Right cardiac atrium (tissue), 5 donors: ENCODE data around the gene STYXL1. TPM values are rescaled to one million over a fixed set of nuclear protein-coding genes. Genes with fewer than 3 reads are reported as not detected.

Experiments used
- ATAC-seq, 2 donors: fragments of 200-7000 bp; cut with Tn5 transposase; one replicate each; pipeline versions ENCODE4 v1.8.0 to v1.9.1; 2020; ENCODE audit warnings: moderate library complexity in 2 of 2, mild to moderate bottlenecking in 1 of 2
- DNase-seq, 3 donors: peaks; one replicate each; pipeline ENCODE4 v3.0.0-alpha.2; 2020
- H3K27ac ChIP-seq: one replicate; pipeline ENCODE4 v1.5.1; 2013; ENCODE audit warnings: mild to moderate bottlenecking, low read length, control low read depth, moderate library complexity
- H3K27me3 ChIP-seq: one replicate; pipeline ENCODE4 v1.6.1; 2013; ENCODE audit not compliant: control insufficient read depth, insufficient read depth
- H3K4me1 ChIP-seq: one replicate; pipeline ENCODE4 v1.6.1; 2013; ENCODE audit warnings: low read length; ENCODE audit not compliant: control insufficient read depth, insufficient read depth
- H3K4me3 ChIP-seq: one replicate; pipeline ENCODE4 v1.5.1; 2013; ENCODE audit warnings: low read length, control low read depth
- H3K9me3 ChIP-seq: one replicate; pipeline ENCODE4 v1.6.1; 2013; ENCODE audit warnings: low read length; ENCODE audit not compliant: control insufficient read depth
- WGBS: extraction: QIAGEN DNeasy Blood & Tissue Kit; methylation state at CpG from one replicate; pipeline ENCODE4 v1.1.7; 2013; 5-methylcytosine and 5-hydroxymethylcytosine counted together
- intact Hi-C, 4 donors: fragments of 100-400 bp; cut with DNase I; formaldehyde crosslinking; loops; one replicate each; pipeline versions ENCODE4 v1.11.0 to v1.14.0; 2022 to 2023
- polyA plus RNA-seq: library from polyadenylated mRNA; stranded (reverse); fragments of 200-250 nt; gene quantifications from one replicate; pipeline ENCODE4 v1.2.3, GENCODE V29; 2013
- total RNA-seq, 4 donors: library from RNA; stranded (reverse); fragmentation: NEBNext Ultra II Directional; extraction: Animal tissue kit (Norgen Biotek cat#: 25700); gene quantifications; one replicate each; pipeline ENCODE4 v1.2.1, GENCODE V29; 2021
- donor health status: healthy with polysubstance abuse.
- donor health status: DM: no; HTN: yes; CAD: no.
- donor health status: DM: no; HTN: no; CAD: no.
- donor health status: DM: no; HTN: yes; CAD: no; lungs with severe emphysema.
- donor health status: DM: yes; HTN: yes; CAD: no.

Gene STYXL1
- total and polyA plus RNA-seq, 5 donors: 10.2 to 43.7 (median 26.8) TPM

GRCh38 chr7:75985009-75985517 lies 62.7 kb downstream of the STYXL1 start:
- intact Hi-C loops: loop anchor here in 1 of 4 donors (10.0 kb wide), 1 partner anchor 70 kb away; no protein-coding TSS in a partner anchor
- WGBS: 85% methylated on average over 21 of the region's 21 CpGs
- DNase-seq: peak in 1 of 3 donors; percentile 59

GRCh38 chr7:75984130-75985008 lies 63.4 kb downstream of the STYXL1 start:
- DNase-seq (peak in 2 of 3 donors; percentile 60 to 67), ATAC-seq (no peak)
- H3K4me1 ChIP-seq: no peaks in the 10 kb centered on the region
- H3K4me3 ChIP-seq: no peak overlapping the region
- intact Hi-C loops: loop anchor here in 1 of 4 donors (10.0 kb wide), 1 partner anchor 70 kb away; no protein-coding TSS in a partner anchor
- H3K9me3 ChIP-seq: no peaks in the 10 kb centered on the region
- H3K27ac ChIP-seq: no peak overlapping the region
- no peaks in the 10 kb centered on the region for H3K27me3 ChIP-seq
- 92% methylated on average over 44 of the region's 44 CpGs for WGBS

More at GRCh38 chr7:75985009-75985517, 62.7 kb downstream of the STYXL1 start:
- peaks cover 2% of the 10 kb centered on the region for H3K4me1 ChIP-seq
- ATAC-seq: no peak
- H3K27me3 ChIP-seq: no peaks in the 10 kb centered on the region
- H3K27ac ChIP-seq: no peak overlapping the region
- no peaks in the 10 kb centered on the region for H3K9me3 ChIP-seq
- no peak overlapping the region for H3K4me3 ChIP-seq

GRCh38 chr7:75983471-75984129 lies 64.2 kb downstream of the STYXL1 start:
- no peak for ATAC-seq
- intact Hi-C loops: loop anchor here in 1 of 4 donors (10.0 kb wide), 1 partner anchor 71 kb away; no protein-coding TSS in a partner anchor
- no peak overlapping the region for H3K27ac ChIP-seq
- no peaks in the 10 kb centered on the region for H3K9me3 ChIP-seq
- peak in 1 of 3 donors; percentile 49 for DNase-seq
- no peak overlapping the region for H3K4me3 ChIP-seq
- 86% methylated on average over 26 of the region's 26 CpGs for WGBS
- no peaks in the 10 kb centered on the region for H3K4me1 ChIP-seq
- H3K27me3 ChIP-seq: no peaks in the 10 kb centered on the region

GRCh38 chr7:75982306-75983064 lies 65.3 kb downstream of the STYXL1 start:
- Histone ChIP-seq H3K4me1 (no peaks in the 10 kb centered on the region), H3K9me3 (no peaks in the 10 kb centered on the region), H3K4me3 (no peak overlapping the region), H3K27me3 (no peaks in the 10 kb centered on the region), H3K27ac (no peak overlapping the region)
- ATAC-seq (no peak), DNase-seq (peak in 2 of 3 donors; percentile 52 to 55)
- intact Hi-C loops: loop anchor here in 1 of 4 donors (10.0 kb wide), 1 partner anchor 72 kb away; no protein-coding TSS in a partner anchor
- 85% methylated on average over 22 of the region's 22 CpGs for WGBS

- ATAC-seq (no peak), DNase-seq (peak in 1 of 3 donors; percentile 59)
- Histone ChIP-seq H3K27me3 (no peaks in the 10 kb centered on the region), H3K4me1 (no peaks in the 10 kb centered on the region), H3K27ac (no peak overlapping the region), H3K9me3 (no peaks in the 10 kb centered on the region), H3K4me3 (no peak overlapping the region)
- 86% methylated on average over 38 of the region's 38 CpGs for WGBS
- intact Hi-C loops: loop anchor here in 1 of 4 donors (10.0 kb wide), 1 partner anchor 73 kb away; no protein-coding TSS in a partner anchor
These were observed 66.1 kb downstream of the STYXL1 start for GRCh38 chr7:75981453-75982305.

- Histone ChIP-seq H3K27ac (no peak overlapping the region), H3K4me1 (no peaks in the 10 kb centered on the region), H3K9me3 (no peaks in the 10 kb centered on the region), H3K27me3 (no peaks in the 10 kb centered on the region), H3K4me3 (no peak overlapping the region)
- WGBS: 83% methylated on average over 12 of the region's 12 CpGs
- DNase-seq (peak in 1 of 3 donors; percentile 56), ATAC-seq (no peak)
- intact Hi-C loops: loop anchor here in 1 of 4 donors (10.0 kb wide), 1 partner anchor 74 kb away; no protein-coding TSS in a partner anchor
These were observed 66.7 kb downstream of the STYXL1 start for GRCh38 chr7:75981203-75981452.

- Histone ChIP-seq H3K4me3 (no peak overlapping the region), H3K9me3 (no peaks in the 10 kb centered on the region), H3K4me1 (no peaks in the 10 kb centered on the region), H3K27me3 (no peaks in the 10 kb centered on the region), H3K27ac (no peak overlapping the region)
- ATAC-seq (no peak), DNase-seq (peak in 2 of 3 donors; percentile 63 to 66)
- intact Hi-C loops: loop anchor here in 1 of 4 donors (10.0 kb wide), 1 partner anchor 74 kb away; no protein-coding TSS in a partner anchor
- WGBS: 89% methylated on average over 29 of the region's 29 CpGs
These were observed 67.2 kb downstream of the STYXL1 start for GRCh38 chr7:75980430-75981202.

GRCh38 chr7:75979759-75980429 lies 67.9 kb downstream of the STYXL1 start:
- intact Hi-C loops: loop anchor here in 1 of 4 donors (10.0 kb wide), 1 partner anchor 75 kb away; no protein-coding TSS in a partner anchor
- 89% methylated on average over 22 of the region's 22 CpGs for WGBS
- peak in 1 of 2 donors; percentile 0 for ATAC-seq

GRCh38 chr7:75977743-75978142 lies 70.1 kb downstream of the STYXL1 start:
- intact Hi-C loops: no loop called here
- WGBS: 50% methylated on average over 8 of the region's 8 CpGs
- Histone ChIP-seq H3K27ac (no peak overlapping the region), H3K9me3 (no peaks in the 10 kb centered on the region), H3K27me3 (no peaks in the 10 kb centered on the region), H3K4me1 (no peaks in the 10 kb centered on the region), H3K4me3 (no peak overlapping the region)
- DNase-seq (peak; percentile 79 to 91 (median 90)), ATAC-seq (peak; percentile 38 to 74)

More at GRCh38 chr7:75979759-75980429, 67.9 kb downstream of the STYXL1 start:
- no peaks in the 10 kb centered on the region for H3K27me3 ChIP-seq
- H3K9me3 ChIP-seq: no peaks in the 10 kb centered on the region
- no peak overlapping the region for H3K4me3 ChIP-seq
- no peak overlapping the region for H3K27ac ChIP-seq
- peak; percentile 59 to 78 (median 68) for DNase-seq
- no peaks in the 10 kb centered on the region for H3K4me1 ChIP-seq
